HFFc6 (cell line): ENCODE data around the gene SIM2. TPM values are rescaled to one million over a fixed set of nuclear protein-coding genes. Genes with fewer than 3 reads are reported as not detected.

Source experiments
- DNase-seq: peaks from one replicate; pipeline ENCODE4 v3.0.0-alpha.2; 2018
- H3K27ac Mint-ChIP-seq: 2 replicates; pipeline ENCODE4 v1.8.0; 2020; ENCODE audit warnings: mild to moderate bottlenecking, mixed read lengths
- H3K27me3 Mint-ChIP-seq: 2 replicates; pipeline ENCODE4 v1.8.0; 2021; ENCODE audit warnings: mild to moderate bottlenecking, moderate library complexity, mixed read lengths; ENCODE audit not compliant: insufficient read depth
- H3K36me3 Mint-ChIP-seq: 2 replicates; pipeline ENCODE4 v1.8.0; 2021; ENCODE audit warnings: low read depth, mixed read lengths
- H3K4me1 Mint-ChIP-seq: 2 replicates; pipeline ENCODE4 v1.8.0; 2020; ENCODE audit warnings: low read depth, mixed read lengths
- H3K4me3 Mint-ChIP-seq: 2 replicates; pipeline ENCODE4 v1.8.0; 2020; ENCODE audit warnings: mild to moderate bottlenecking, moderate library complexity, mixed read lengths
- H3K9me3 Mint-ChIP-seq: 2 replicates; pipeline ENCODE4 v1.8.0; 2020; ENCODE audit warnings: mild to moderate bottlenecking, mixed read lengths
- CTCF ChIP-seq: fragments of 200-600 bp; sonication (generic); IDR thresholded peaks from 2 replicates; pipeline ENCODE4 v1.5.0; 2021; ENCODE audit warnings: antibody characterized with exemption, mild to moderate bottlenecking
- total RNA-seq, 6 experiments: library from RNA; stranded (reverse); fragmentation: NEBNext Ultra II Directional; extraction: Animal tissue kit (Norgen Biotek cat#: 25700); gene quantifications; 2 replicates in 1 of 6; 3 replicates in 5 of 6; pipeline ENCODE4 v1.2.3, GENCODE V29; 2021

Gene SIM2
- total RNA-seq, 6 experiments from 2014 or later = not detected

- Mint-ChIP-seq H3K27ac (no peak overlapping the region), H3K36me3 (no peaks in the 10 kb centered on the region), H3K9me3 (no peaks in the 10 kb centered on the region), H3K4me1 (peaks cover 17% of the 10 kb centered on the region; the same call in 1 of the 2 replicates), H3K27me3 (peaks cover 77% of the 10 kb centered on the region), H3K4me3 (no peak overlapping the region)
- DNase-seq = no peak
- 0 out of 2 replicates have a peak, but pooled peaks have one; percentile 2 for TF ChIP-seq CTCF
Observed at GRCh38 chr21:36706482-36706852, 7.6 kb downstream of the SIM2 start.

GRCh38 chr21:36706951-36707762 is 8.2 kb downstream of the SIM2 start:
- Mint-ChIP-seq H3K27ac (no peak overlapping the region), H3K4me1 (peaks cover 11% of the 10 kb centered on the region; the same call in 1 of the 2 replicates), H3K9me3 (no peaks in the 10 kb centered on the region), H3K27me3 (peaks cover 74% of the 10 kb centered on the region), H3K36me3 (no peaks in the 10 kb centered on the region), H3K4me3 (no peak overlapping the region)
- TF ChIP-seq CTCF = no peak; the same call in 1 of the 2 replicates
- peak; percentile 3 for DNase-seq

GRCh38 chr21:36707763-36708285 is 8.9 kb downstream of the SIM2 start:
- no peaks in the 10 kb centered on the region for H3K36me3 Mint-ChIP-seq
- 0 out of 2 replicates have a peak, but pooled peaks cover 6% of the 10 kb centered on the region for H3K4me1 Mint-ChIP-seq
- no peak overlapping the region for H3K27ac Mint-ChIP-seq
- H3K4me3 Mint-ChIP-seq = no peak overlapping the region
- TF ChIP-seq CTCF = no peak
- peaks cover 71% of the 10 kb centered on the region for H3K27me3 Mint-ChIP-seq
- no peaks in the 10 kb centered on the region for H3K9me3 Mint-ChIP-seq
- DNase-seq = no peak

GRCh38 chr21:36708286-36709029 is 9.5 kb downstream of the SIM2 start:
- Mint-ChIP-seq H3K4me1 (0 out of 2 replicates have a peak, but pooled peaks cover 6% of the 10 kb centered on the region), H3K9me3 (no peaks in the 10 kb centered on the region), H3K27ac (no peak overlapping the region), H3K4me3 (no peak overlapping the region), H3K27me3 (peaks cover 70% of the 10 kb centered on the region), H3K36me3 (no peaks in the 10 kb centered on the region)
- DNase-seq = no peak
- TF ChIP-seq CTCF = no peak

- Mint-ChIP-seq H3K27me3 (peaks cover 68% of the 10 kb centered on the region), H3K9me3 (no peaks in the 10 kb centered on the region)
Observed at GRCh38 chr21:36709030-36709867, 10.3 kb downstream of the SIM2 start.

More at GRCh38 chr21:36709030-36709867, 10.3 kb downstream of the SIM2 start:
- no peak for DNase-seq
- H3K4me1 Mint-ChIP-seq = 0 out of 2 replicates have a peak, but pooled peaks cover 6% of the 10 kb centered on the region
- H3K36me3 Mint-ChIP-seq = no peaks in the 10 kb centered on the region
- no peak overlapping the region for H3K4me3 Mint-ChIP-seq
- TF ChIP-seq CTCF = no peak
- H3K27ac Mint-ChIP-seq = no peak overlapping the region
